ENCODE data around the gene MRTO4. TPM values are rescaled to one million over a fixed set of nuclear protein-coding genes. Genes with fewer than 3 reads are reported as not detected.

MRTO4 gene
- total and polyA plus RNA-seq, 9 of the 15 experiments (the other 6 are each of a cell fraction or from before 2014, with no cell fraction given) = 62.0 to 173 (median 146) TPM

DNA sequence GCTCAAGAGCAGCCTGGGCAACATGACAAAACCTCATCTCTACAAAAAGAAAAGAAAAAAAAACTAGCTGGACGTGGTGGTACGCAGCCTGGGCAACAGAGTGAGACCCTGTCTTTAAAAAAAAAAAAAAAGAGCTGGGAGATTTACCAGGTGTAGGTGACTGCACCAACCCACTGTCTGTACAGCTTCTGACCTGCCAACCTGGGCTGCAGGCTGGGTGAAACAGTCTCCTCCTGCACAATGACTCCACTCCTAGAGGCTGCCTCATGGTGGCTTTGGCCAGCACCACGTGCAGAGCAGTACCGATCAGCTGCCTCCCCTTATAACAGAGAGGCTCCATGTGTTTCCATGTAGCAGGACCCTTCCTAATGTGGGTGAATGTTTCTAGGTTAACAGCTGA is 3.7 kb downstream of the MRTO4 start:
- Histone ChIP-seq H3K9ac (ENCODE audit: insufficient read depth in 1 of 2, low read depth in 2 of 2, low read length in 2 of 2) (no peak overlapping the region), H3K4me1 (replicated peaks in 1 of 2; ENCODE audit: control insufficient read depth in 2 of 2, insufficient read depth in 2 of 2, low read length in 2 of 2) (peaks cover 14 to 27% of the 10 kb centered on the region in 2 experiments; a peak in 4 of 5 replicates), H3K9me3 (replicated peaks; ENCODE audit: control insufficient read depth, insufficient read depth, low read depth, low read length) (no peaks in the 10 kb centered on the region), H4K20me1 (replicated peaks; ENCODE audit: control insufficient read depth, insufficient read depth, low read length) (peaks cover 4% of the 10 kb centered on the region), H3K4me3 (no peak overlapping the region), H3K9me1 (ENCODE audit: control insufficient read depth, insufficient read depth, low read length) (peaks cover 3% of the 10 kb centered on the region), H2AFZ (ENCODE audit: low read depth, low read length) (no peak overlapping the region), H3K4me2 (ENCODE audit: insufficient read depth, low read length) (no peak overlapping the region), H3K36me3 (ENCODE audit: control insufficient read depth, insufficient read depth, low read length) (peaks cover 76% of the 10 kb centered on the region), H3K79me2 (ENCODE audit: control insufficient read depth, insufficient read depth, low read length) (peaks cover 64% of the 10 kb centered on the region), H3K27me3 (ENCODE audit: control insufficient read depth in 2 of 2, insufficient read depth in 2 of 2, low read length in 2 of 2) (no peaks in the 10 kb centered on the region), H3K27ac (ENCODE audit: extremely low read depth, low read depth, low read length) (no peak overlapping the region)
- 93% methylated on average over 4 of the region's 4 CpGs for WGBS (ENCODE audit: insufficient coverage, low coverage, missing lambda C conversion rate)
- in situ Hi-C loops (cut with MboI) = no loop called here
- ATAC-seq (no peak), FAIRE-seq (no peak), DNase-seq (ENCODE audit: extremely low read depth in 1 of 4, low spot score in 3 of 4) (no peak)
- CTCF ChIA-PET (ENCODE audit: low intra/inter-chr PET ratio) = no interaction called here
- intact Hi-C loops (cut with micrococcal nuclease) = no loop called here
- POLR2A ChIA-PET = interaction anchor here (0.6 to 1.6 kb wide), 7 partner anchors 9 to 226 kb away, joined by 3 to 6 read pairs (median 3); no protein-coding TSS in a partner anchor
- BruUV-seq (replicated peaks) = no TSS peak
- TF ChIP-seq ZNF121 (CRISPR knock-in tag; conservative IDR thresholded peaks at IDR 0.05) (0 out of 2 replicates have a peak, but pooled peaks have one; percentile 5), HNRNPK (IDR thresholded peaks at IDR 0.05; ENCODE audit: low read depth, low read length, poor library complexity, severe bottlenecking) (no peak), ATF1 (CRISPR knock-in tag; IDR thresholded peaks at IDR 0.05) (no peak), ATF1 (tag; IDR thresholded peaks at IDR 0.05) (no peak), MECOM (CRISPR knock-in tag; IDR thresholded peaks at IDR 0.05) (no peak), ZC3H11A (IDR thresholded peaks at IDR 0.05; ENCODE audit: low read depth, low read length) (no peak), RBFOX2 (IDR thresholded peaks at IDR 0.05; ENCODE audit: low read depth, low read length) (peak; percentile 14; the same call in 1 of the 2 replicates), NONO (IDR thresholded peaks at IDR 0.05; ENCODE audit: low read depth in 2 of 2, low read length in 1 of 2) (no peak), SIN3B (IDR thresholded peaks at IDR 0.05; ENCODE audit: low read depth) (no peak), GABPA (tag; conservative IDR thresholded peaks at IDR 0.05; ENCODE audit: low read depth) (no peak), CXXC5 (CRISPR knock-in tag; IDR thresholded peaks at IDR 0.05) (no peak), GATAD2A (IDR thresholded peaks at IDR 0.05) (no peak)
- TF ChIP-seq, protein P1, sequence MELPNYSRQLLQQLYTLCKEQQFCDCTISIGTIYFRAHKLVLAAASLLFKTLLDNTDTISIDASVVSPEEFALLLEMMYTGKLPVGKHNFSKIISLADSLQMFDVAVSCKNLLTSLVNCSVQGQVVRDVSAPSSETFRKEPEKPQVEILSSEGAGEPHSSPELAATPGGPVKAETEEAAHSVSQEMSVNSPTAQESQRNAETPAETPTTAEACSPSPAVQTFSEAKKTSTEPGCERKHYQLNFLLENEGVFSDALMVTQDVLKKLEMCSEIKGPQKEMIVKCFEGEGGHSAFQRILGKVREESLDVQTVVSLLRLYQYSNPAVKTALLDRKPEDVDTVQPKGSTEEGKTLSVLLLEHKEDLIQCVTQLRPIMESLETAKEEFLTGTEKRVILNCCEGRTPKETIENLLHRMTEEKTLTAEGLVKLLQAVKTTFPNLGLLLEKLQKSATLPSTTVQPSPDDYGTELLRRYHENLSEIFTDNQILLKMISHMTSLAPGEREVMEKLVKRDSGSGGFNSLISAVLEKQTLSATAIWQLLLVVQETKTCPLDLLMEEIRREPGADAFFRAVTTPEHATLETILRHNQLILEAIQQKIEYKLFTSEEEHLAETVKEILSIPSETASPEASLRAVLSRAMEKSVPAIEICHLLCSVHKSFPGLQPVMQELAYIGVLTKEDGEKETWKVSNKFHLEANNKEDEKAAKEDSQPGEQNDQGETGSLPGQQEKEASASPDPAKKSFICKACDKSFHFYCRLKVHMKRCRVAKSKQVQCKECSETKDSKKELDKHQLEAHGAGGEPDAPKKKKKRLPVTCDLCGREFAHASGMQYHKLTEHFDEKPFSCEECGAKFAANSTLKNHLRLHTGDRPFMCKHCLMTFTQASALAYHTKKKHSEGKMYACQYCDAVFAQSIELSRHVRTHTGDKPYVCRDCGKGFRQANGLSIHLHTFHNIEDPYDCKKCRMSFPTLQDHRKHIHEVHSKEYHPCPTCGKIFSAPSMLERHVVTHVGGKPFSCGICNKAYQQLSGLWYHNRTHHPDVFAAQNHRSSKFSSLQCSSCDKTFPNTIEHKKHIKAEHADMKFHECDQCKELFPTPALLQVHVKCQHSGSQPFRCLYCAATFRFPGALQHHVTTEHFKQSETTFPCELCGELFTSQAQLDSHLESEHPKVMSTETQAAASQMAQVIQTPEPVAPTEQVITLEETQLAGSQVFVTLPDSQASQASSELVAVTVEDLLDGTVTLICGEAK (IDR thresholded peaks at IDR 0.05) = no peak
- TF ChIP-seq, protein P1 (CRISPR knock-in tag; IDR thresholded peaks at IDR 0.05) = no peak
- TF ChIP-seq, protein P2, sequence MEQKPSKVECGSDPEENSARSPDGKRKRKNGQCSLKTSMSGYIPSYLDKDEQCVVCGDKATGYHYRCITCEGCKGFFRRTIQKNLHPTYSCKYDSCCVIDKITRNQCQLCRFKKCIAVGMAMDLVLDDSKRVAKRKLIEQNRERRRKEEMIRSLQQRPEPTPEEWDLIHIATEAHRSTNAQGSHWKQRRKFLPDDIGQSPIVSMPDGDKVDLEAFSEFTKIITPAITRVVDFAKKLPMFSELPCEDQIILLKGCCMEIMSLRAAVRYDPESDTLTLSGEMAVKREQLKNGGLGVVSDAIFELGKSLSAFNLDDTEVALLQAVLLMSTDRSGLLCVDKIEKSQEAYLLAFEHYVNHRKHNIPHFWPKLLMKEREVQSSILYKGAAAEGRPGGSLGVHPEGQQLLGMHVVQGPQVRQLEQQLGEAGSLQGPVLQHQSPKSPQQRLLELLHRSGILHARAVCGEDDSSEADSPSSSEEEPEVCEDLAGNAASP (IDR thresholded peaks at IDR 0.05) = no peak

Measured in K562 (cell line).